PC-9 (cell line): ENCODE data around the gene GOLM1. TPM values are rescaled to one million over a fixed set of nuclear protein-coding genes. Genes with fewer than 3 reads are reported as not detected.

Source experiments
- BruUV-seq: library from RNA; stranded (reverse); fragments of 400-500 nt; replicated peaks from 2 replicates; lab custom pipeline; 2021; lab: Mats Ljungman, UMichigan
- CTCF ChIA-PET: fragments of 300-600 bp; sonication (Branson Sonifier 250); formaldehyde crosslinking; loops from one replicate; lab custom pipeline; 2022; ENCODE audit warnings: antibody characterized with exemption; lab: Charles Lee
- POLR2A ChIA-PET: fragments of 300-600 bp; sonication (Branson Sonifier 250); formaldehyde crosslinking; loops from one replicate; lab custom pipeline; 2022; ENCODE audit warnings: antibody characterized with exemption; ENCODE audit not compliant: unreplicated experiment; lab: Charles Lee
- DNase-seq, 2 experiments: peaks; one replicate each; pipeline versions ENCODE4 v3.0.0 to v3.0.0-alpha.2; 2015 to 2022; ENCODE audit warnings: mixed read lengths in 1 of 2
- H2AFZ ChIP-seq: fragments of 200-600 bp; sonication (generic); 2 replicates; pipeline ENCODE4 v1.8.1; 2017; ENCODE audit warnings: antibody characterized with exemption
- H3F3A ChIP-seq: fragments of 200-600 bp; sonication (generic); 2 replicates; pipeline ENCODE4 v1.8.1; 2017; ENCODE audit warnings: antibody characterized with exemption, mild to moderate bottlenecking, low read depth; ENCODE audit not compliant: insufficient read depth
- H3K27ac ChIP-seq: fragments of 200-600 bp; sonication (generic); 2 replicates; pipeline ENCODE4 v1.6.1; 2016; ENCODE audit warnings: mixed run types
- H3K27me3 ChIP-seq: fragments of 200-600 bp; sonication (generic); 2 replicates; pipeline ENCODE4 v1.6.1; 2016; ENCODE audit warnings: low read depth, mixed run types; ENCODE audit not compliant: insufficient read depth
- H3K36me3 ChIP-seq: fragments of 200-600 bp; sonication (generic); 2 replicates; pipeline ENCODE4 v1.6.1; 2016; ENCODE audit warnings: low read depth, mixed run types
- H3K4me1 ChIP-seq: fragments of 200-600 bp; sonication (generic); replicated peaks from 2 replicates; pipeline ENCODE4 v1.6.1; 2016; ENCODE audit warnings: mixed run types; ENCODE audit not compliant: insufficient read depth
- H3K4me2 ChIP-seq: fragments of 200-600 bp; sonication (generic); 2 replicates; pipeline ENCODE4 v1.6.1; 2017; ENCODE audit warnings: mixed run types
- H3K4me3 ChIP-seq: fragments of 200-600 bp; sonication (generic); 2 replicates; pipeline ENCODE4 v1.6.1; 2016; ENCODE audit warnings: mixed run types
- H3K79me2 ChIP-seq: fragments of 200-600 bp; sonication (generic); 2 replicates; pipeline ENCODE4 v1.6.1; 2017; ENCODE audit warnings: low read depth, mixed run types
- H3K9me2 ChIP-seq: fragments of 200-600 bp; sonication (generic); 2 replicates; pipeline ENCODE4 v1.8.1; 2017; ENCODE audit warnings: mild to moderate bottlenecking; ENCODE audit not compliant: insufficient read depth
- H3K9me3 ChIP-seq: fragments of 200-600 bp; sonication (generic); 2 replicates; pipeline ENCODE4 v1.8.1; 2016; ENCODE audit warnings: low read depth; ENCODE audit not compliant: insufficient read depth
- H4K20me1 ChIP-seq: fragments of 200-600 bp; sonication (generic); 2 replicates; pipeline ENCODE4 v1.8.1; 2017; ENCODE audit not compliant: insufficient read depth
- CTCF ChIP-seq: fragments of 200-600 bp; sonication (generic); conservative IDR thresholded peaks from 2 replicates; pipeline ENCODE4 v1.6.1; 2017; ENCODE audit warnings: mixed run types, antibody characterized with exemption, mild to moderate bottlenecking, moderate library complexity
- EZH2 ChIP-seq: fragments of 200-600 bp; sonication (generic); IDR thresholded peaks from 2 replicates; pipeline ENCODE4 v1.8.0; 2017; ENCODE audit warnings: antibody characterized with exemption, low read depth
- intact Hi-C: fragments of 100-400 bp; cut with micrococcal nuclease; formaldehyde crosslinking; loops from one replicate; pipeline ENCODE4 v1.10.0; 2022; ENCODE audit not compliant: unreplicated experiment
- total RNA-seq: library from RNA; stranded (reverse); gene quantifications from 2 replicates; pipeline ENCODE4 v1.2.3, GENCODE V29; 2021

The GOLM1 gene
- total RNA-seq, 1 experiment from 2014 or later: 94.7 TPM

GRCh38 chr9:86034863-86035734 is 64.3 kb downstream of the GOLM1 start:
- no peak overlapping the region for H2AFZ ChIP-seq
- TF ChIP-seq EZH2 (no peak), CTCF (peak; percentile 73)
- H3K27ac ChIP-seq: no peak overlapping the region
- no peak overlapping the region for H3K4me2 ChIP-seq
- no peak overlapping the region for H3K4me3 ChIP-seq
- no peaks in the 10 kb centered on the region for H3K9me3 ChIP-seq
- H4K20me1 ChIP-seq: 0 out of 2 replicates have a peak, but pooled peaks cover 3% of the 10 kb centered on the region
- intact Hi-C loops: loop anchor here (1.0 kb wide), 2 partner anchors 152 to 204 kb away; no protein-coding TSS in a partner anchor
- no peaks in the 10 kb centered on the region for H3K9me2 ChIP-seq
- DNase-seq: peak in 1 of 2 experiments; percentile 51
- ChIA-PET CTCF (interaction anchor here (0.6 kb wide), 2 partner anchors 205 to 231 kb away, joined by 10 read pairs; no protein-coding TSS in a partner anchor), POLR2A (no interaction called here)
- no peaks in the 10 kb centered on the region for H3K27me3 ChIP-seq
- H3F3A ChIP-seq: peaks cover 5% of the 10 kb centered on the region; the same call in 1 of the 2 replicates
- no TSS peak for BruUV-seq
- H3K79me2 ChIP-seq: no peaks in the 10 kb centered on the region
- H3K36me3 ChIP-seq: peaks cover 23% of the 10 kb centered on the region; the same call in 1 of the 2 replicates
- no peaks in the 10 kb centered on the region for H3K4me1 ChIP-seq

GRCh38 chr9:86027767-86028166 is 71.6 kb downstream of the GOLM1 start:
- no peak for DNase-seq
- Histone ChIP-seq H3K9me3 (no peaks in the 10 kb centered on the region), H3K27ac (no peak overlapping the region), H2AFZ (no peak overlapping the region), H3F3A (peaks cover 16% of the 10 kb centered on the region; the same call in 1 of the 2 replicates), H3K79me2 (no peaks in the 10 kb centered on the region), H3K9me2 (no peaks in the 10 kb centered on the region), H3K36me3 (peaks cover 28% of the 10 kb centered on the region; the same call in 1 of the 2 replicates), H3K4me3 (no peak overlapping the region), H3K27me3 (no peaks in the 10 kb centered on the region), H4K20me1 (peaks cover 3% of the 10 kb centered on the region; the same call in 1 of the 2 replicates), H3K4me1 (no peaks in the 10 kb centered on the region), H3K4me2 (no peak overlapping the region)
- no peak for TF ChIP-seq CTCF
- TF ChIP-seq EZH2: no peak
- POLR2A ChIA-PET: no interaction called here
- intact Hi-C loops: no loop called here
- no TSS peak for BruUV-seq
- CTCF ChIA-PET: no interaction called here

DNA sequence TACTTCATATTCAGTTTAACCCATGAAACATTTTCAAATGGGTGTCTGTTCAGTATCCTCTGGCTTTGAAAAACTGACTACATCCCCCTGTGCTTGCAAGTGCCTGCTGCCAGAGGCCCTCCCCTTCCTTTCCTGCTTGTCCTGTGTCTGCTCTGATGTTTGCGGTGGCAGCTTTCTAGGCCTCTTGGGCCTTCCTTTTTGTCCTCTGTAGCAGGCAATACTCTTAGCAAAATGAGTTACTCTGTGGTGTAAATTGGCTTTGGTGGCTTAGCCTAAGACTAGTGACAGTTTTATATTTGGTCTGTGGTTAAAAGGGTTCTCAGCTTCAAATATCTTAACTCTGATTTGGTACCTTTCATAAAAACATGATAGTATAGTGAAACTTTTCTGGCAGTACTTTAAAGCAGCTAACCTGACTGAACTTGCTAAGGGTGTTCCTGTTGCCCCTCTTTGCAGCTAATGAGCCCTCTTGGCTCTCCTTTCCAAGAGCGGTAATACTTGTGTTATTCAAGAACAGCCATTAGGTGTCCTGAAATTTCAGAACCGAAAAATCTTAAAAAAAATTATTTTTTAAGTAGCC is 76.6 kb downstream of the GOLM1 start:
- Histone ChIP-seq H3K27ac (no peak overlapping the region), H4K20me1 (0 out of 2 replicates have a peak, but pooled peaks cover 5% of the 10 kb centered on the region), H3K9me3 (no peaks in the 10 kb centered on the region), H2AFZ (no peak overlapping the region), H3K4me1 (no peaks in the 10 kb centered on the region), H3K27me3 (no peaks in the 10 kb centered on the region), H3K9me2 (no peaks in the 10 kb centered on the region), H3K79me2 (no peaks in the 10 kb centered on the region), H3K4me3 (no peak overlapping the region), H3F3A (peaks cover 11% of the 10 kb centered on the region; the same call in 1 of the 2 replicates), H3K4me2 (no peak overlapping the region), H3K36me3 (peaks cover 44% of the 10 kb centered on the region)
- TF ChIP-seq CTCF (no peak), EZH2 (no peak)
- ChIA-PET CTCF (interaction anchor here (0.6 kb wide), 1 partner anchor 49 kb away, joined by 3 read pairs; no protein-coding TSS in a partner anchor), POLR2A (no interaction called here)
- intact Hi-C loops: no loop called here
- DNase-seq: no peak
- no TSS peak for BruUV-seq
